ENCODE data around the gene PRIMPOL.
"Not testable (repeated sequence)": the region's sequence is repeated elsewhere in the genome, so short reads cannot be mapped to it uniquely, and the experiment has no call there.

The PRIMPOL gene

GRCh38 chr4:184648054-184648312 is 1.6 kb upstream of the PRIMPOL start:
- H3K27ac ChIP-seq (ENCODE audit: low read depth, low read length), result peak overlapping the region; percentile 96
- no peaks in the 10 kb centered on the region for H3K27me3 ChIP-seq (ENCODE audit: insufficient read depth, low read length, poor library complexity)

GRCh38 chr4:184648313-184649025 is 1.1 kb upstream of the PRIMPOL start:
- peak; percentile 68 for DNase-seq
- peak overlapping the region; percentile 84 for H3K23ac ChIP-seq (ENCODE audit: low read length)
- peak overlapping the region; percentile 93 for H3K56ac ChIP-seq (ENCODE audit: low read length)
- H2BK5ac ChIP-seq (ENCODE audit: low read length), result no peak overlapping the region
- peak overlapping the region; percentile 96 for H3K27ac ChIP-seq (ENCODE audit: low read depth, low read length)
- no peaks in the 10 kb centered on the region for H3K36me3 ChIP-seq (ENCODE audit: control insufficient read depth, insufficient read depth, low read length)
- H3K4me2 ChIP-seq (ENCODE audit: low read length), result peak overlapping the region; percentile 26
- peaks cover 10% of the 10 kb centered on the region for H3K4me1 ChIP-seq (ENCODE audit: control insufficient read depth, low read depth, low read length)
- peak overlapping the region; percentile 79 for H3K4me3 ChIP-seq (ENCODE audit: low read length)
- H3K27me3 ChIP-seq (ENCODE audit: insufficient read depth, low read length, poor library complexity), result no peaks in the 10 kb centered on the region
- H3K9ac ChIP-seq (ENCODE audit: low read length), result peak overlapping the region; percentile 95
- peak overlapping the region; percentile 82 for H2BK120ac ChIP-seq (ENCODE audit: low read depth, low read length)
- peaks cover 41% of the 10 kb centered on the region for H3K79me2 ChIP-seq (ENCODE audit: control insufficient read depth, insufficient read depth, low read length)
- no CpG with 5 or more reads among the region's 52 CpGs for WGBS (ENCODE audit: extremely low coverage, insufficient coverage, low lambda C conversion rate)
- peak overlapping the region; percentile 97 for H3K18ac ChIP-seq (ENCODE audit: low read length)
- H3K4ac ChIP-seq (ENCODE audit: low read depth, low read length), result peak overlapping the region; percentile 78
- H4K5ac ChIP-seq (ENCODE audit: low read length), result no peak overlapping the region
- no peak overlapping the region for H2BK15ac ChIP-seq (replicated peaks; ENCODE audit: low read depth)
- H4K8ac ChIP-seq (ENCODE audit: low read depth, low read length), result no peak overlapping the region
- H2AK5ac ChIP-seq (ENCODE audit: low read length), result no peak overlapping the region
- peaks cover 6% of the 10 kb centered on the region for H3K79me1 ChIP-seq (ENCODE audit: low read length)

More at GRCh38 chr4:184648054-184648312, 1.6 kb upstream of the PRIMPOL start:
- Histone ChIP-seq H3K4me2 (ENCODE audit: low read length) (peak overlapping the region; percentile 26), H2BK15ac (replicated peaks; ENCODE audit: low read depth) (no peak overlapping the region), H3K4ac (ENCODE audit: low read depth, low read length) (no peak overlapping the region), H3K18ac (ENCODE audit: low read length) (no peak overlapping the region), H3K79me2 (ENCODE audit: control insufficient read depth, insufficient read depth, low read length) (peaks cover 43% of the 10 kb centered on the region), H3K9ac (ENCODE audit: low read length) (peak overlapping the region; percentile 95), H3K79me1 (ENCODE audit: low read length) (peaks cover 6% of the 10 kb centered on the region), H3K4me1 (ENCODE audit: control insufficient read depth, low read depth, low read length) (peaks cover 10% of the 10 kb centered on the region), H4K5ac (ENCODE audit: low read length) (no peak overlapping the region), H3K56ac (ENCODE audit: low read length) (peak overlapping the region; percentile 93), H3K23ac (ENCODE audit: low read length) (no peak overlapping the region), H2BK5ac (ENCODE audit: low read length) (no peak overlapping the region), H3K4me3 (ENCODE audit: low read length) (peak overlapping the region; percentile 79), H2BK120ac (ENCODE audit: low read depth, low read length) (no peak overlapping the region), H4K8ac (ENCODE audit: low read depth, low read length) (no peak overlapping the region), H3K36me3 (ENCODE audit: control insufficient read depth, insufficient read depth, low read length) (no peaks in the 10 kb centered on the region), H2AK5ac (ENCODE audit: low read length) (no peak overlapping the region)
- no CpG with 5 or more reads among the region's 6 CpGs for WGBS (ENCODE audit: extremely low coverage, insufficient coverage, low lambda C conversion rate)
- DNase-seq, result no peak

- no peak overlapping the region for H2BK120ac ChIP-seq (ENCODE audit: low read depth, low read length)
- peak overlapping the region; percentile 68 for H3K23ac ChIP-seq (ENCODE audit: low read length)
- peak overlapping the region; percentile 88 for H3K18ac ChIP-seq (ENCODE audit: low read length)
- no CpG with 5 or more reads among the region's 21 CpGs for WGBS (ENCODE audit: extremely low coverage, insufficient coverage, low lambda C conversion rate)
- DNase-seq, result peak; percentile 60
- peaks cover 2% of the 10 kb centered on the region for H3K79me1 ChIP-seq (ENCODE audit: low read length)
- peak overlapping the region; percentile 97 for H3K56ac ChIP-seq (ENCODE audit: low read length)
- peak overlapping the region; percentile 96 for H3K4me2 ChIP-seq (ENCODE audit: low read length)
- peak overlapping the region; percentile 96 for H3K9ac ChIP-seq (ENCODE audit: low read length)
- no peak overlapping the region for H4K8ac ChIP-seq (ENCODE audit: low read depth, low read length)
- peak overlapping the region; percentile 73 for H2BK5ac ChIP-seq (ENCODE audit: low read length)
- no peaks in the 10 kb centered on the region for H3K36me3 ChIP-seq (ENCODE audit: control insufficient read depth, insufficient read depth, low read length)
- H3K4me3 ChIP-seq (ENCODE audit: low read length), result peak overlapping the region; percentile 65
- no peaks in the 10 kb centered on the region for H3K27me3 ChIP-seq (ENCODE audit: insufficient read depth, low read length, poor library complexity)
- peak overlapping the region; percentile 95 for H3K4ac ChIP-seq (ENCODE audit: low read depth, low read length)
- H2AK5ac ChIP-seq (ENCODE audit: low read length), result no peak overlapping the region
- peaks cover 5% of the 10 kb centered on the region for H3K4me1 ChIP-seq (ENCODE audit: control insufficient read depth, low read depth, low read length)
- no peak overlapping the region for H2BK15ac ChIP-seq (replicated peaks; ENCODE audit: low read depth)
- no peak overlapping the region for H4K5ac ChIP-seq (ENCODE audit: low read length)
- peak overlapping the region; percentile 37 for H3K27ac ChIP-seq (ENCODE audit: low read depth, low read length)
- H3K79me2 ChIP-seq (ENCODE audit: control insufficient read depth, insufficient read depth, low read length), result peaks cover 35% of the 10 kb centered on the region
Observed at GRCh38 chr4:184649971-184650855, 675 bp downstream of the PRIMPOL start.

- Histone ChIP-seq H3K4me3 (ENCODE audit: low read length) (no peak overlapping the region), H3K23ac (ENCODE audit: low read length) (no peak overlapping the region), H3K27me3 (ENCODE audit: insufficient read depth, low read length, poor library complexity) (no peaks in the 10 kb centered on the region), H3K4me1 (ENCODE audit: control insufficient read depth, low read depth, low read length) (peaks cover 2% of the 10 kb centered on the region), H2BK120ac (ENCODE audit: low read depth, low read length) (no peak overlapping the region), H3K36me3 (ENCODE audit: control insufficient read depth, insufficient read depth, low read length) (no peaks in the 10 kb centered on the region), H3K18ac (ENCODE audit: low read length) (no peak overlapping the region), H3K56ac (ENCODE audit: low read length) (no peak overlapping the region), H3K9ac (ENCODE audit: low read length) (no peak overlapping the region), H2BK15ac (replicated peaks; ENCODE audit: low read depth) (no peak overlapping the region), H3K79me2 (ENCODE audit: control insufficient read depth, insufficient read depth, low read length) (peaks cover 21% of the 10 kb centered on the region), H3K4ac (ENCODE audit: low read depth, low read length) (no peak overlapping the region), H2AK5ac (ENCODE audit: low read length) (no peak overlapping the region), H2BK5ac (ENCODE audit: low read length) (no peak overlapping the region), H3K27ac (ENCODE audit: low read depth, low read length) (no peak overlapping the region), H4K8ac (ENCODE audit: low read depth, low read length) (no peak overlapping the region), H3K79me1 (ENCODE audit: low read length) (peaks cover 2% of the 10 kb centered on the region), H3K4me2 (ENCODE audit: low read length) (no peak overlapping the region), H4K5ac (ENCODE audit: low read length) (no peak overlapping the region)
- peak; percentile 27 for DNase-seq
- WGBS (ENCODE audit: extremely low coverage, insufficient coverage, low lambda C conversion rate), result 100% methylated on average over 1 of the region's 8 CpGs
Observed at GRCh38 chr4:184651899-184652298, 2.4 kb downstream of the PRIMPOL start.

GRCh38 chr4:184652681-184653080 is 3.1 kb downstream of the PRIMPOL start:
- H3K9ac ChIP-seq (ENCODE audit: low read length); H2BK15ac ChIP-seq (replicated peaks; ENCODE audit: low read depth); H3K79me1 ChIP-seq (ENCODE audit: low read length); DNase-seq; H2BK120ac ChIP-seq (ENCODE audit: low read depth, low read length); H3K56ac ChIP-seq (ENCODE audit: low read length); H3K27ac ChIP-seq (ENCODE audit: low read depth, low read length); H2BK5ac ChIP-seq (ENCODE audit: low read length); H3K4me2 ChIP-seq (ENCODE audit: low read length); H3K36me3 ChIP-seq (ENCODE audit: control insufficient read depth, insufficient read depth, low read length); H4K5ac ChIP-seq (ENCODE audit: low read length); H3K27me3 ChIP-seq (ENCODE audit: insufficient read depth, low read length, poor library complexity); H3K4ac ChIP-seq (ENCODE audit: low read depth, low read length); H2AK5ac ChIP-seq (ENCODE audit: low read length); H3K4me1 ChIP-seq (ENCODE audit: control insufficient read depth, low read depth, low read length); H4K8ac ChIP-seq (ENCODE audit: low read depth, low read length); H3K4me3 ChIP-seq (ENCODE audit: low read length); H3K23ac ChIP-seq (ENCODE audit: low read length); H3K18ac ChIP-seq (ENCODE audit: low read length): not testable (repeated sequence)
- peaks cover 13% of the 10 kb centered on the region for H3K79me2 ChIP-seq (ENCODE audit: control insufficient read depth, insufficient read depth, low read length)
